ENCODE data around the gene ASTN2.

GRCh38 chr9:116506685-116507084 is 908.2 kb downstream of the ASTN2 start:
- no peak for TF ChIP-seq CTCF (IDR thresholded peaks at IDR 0.05)
- TF ChIP-seq POLR2A (IDR thresholded peaks at IDR 0.05), result no peak

Data from lower leg skin (tissue), 3 donors.